IMR-90 (cell line): ENCODE data around the gene GATA2. TPM values are rescaled to one million over a fixed set of nuclear protein-coding genes. Genes with fewer than 3 reads are reported as not detected.

ENCODE experiments used
- ATAC-seq: fragments of 200-7000 bp; cut with Tn5 transposase; 2 replicates; pipeline ENCODE4 v1.9.1; 2020; ENCODE audit warnings: low read depth, mild to moderate bottlenecking, moderate library complexity
- BruUV-seq: library from RNA; stranded (reverse); fragments of 400-500 nt; replicated peaks from 2 replicates; lab custom pipeline; 2021; lab: Mats Ljungman, UMichigan
- CTCF ChIA-PET: fragments of 300-600 bp; formaldehyde crosslinking; extraction: SDS; loops from one replicate; lab custom pipeline; 2021; ENCODE audit warnings: antibody characterized with exemption; lab: Yijun Ruan, JAX
- POLR2A ChIA-PET: fragments of 300-600 bp; sonication (Branson Sonifier 250); formaldehyde crosslinking; loops from one replicate; lab custom pipeline; 2022; ENCODE audit warnings: antibody characterized with exemption; ENCODE audit not compliant: unreplicated experiment; lab: Charles Lee
- DNase-seq: peaks from one replicate; pipeline ENCODE4 v3.0.0; 2013
- H2AFZ ChIP-seq: replicated peaks from 2 replicates; pipeline ENCODE3; 2013; ENCODE audit warnings: low read length, mild to moderate bottlenecking; ENCODE audit not compliant: poor library complexity
- H2AK5ac ChIP-seq: 2 replicates; pipeline ENCODE4 v1.6.1; 2013; ENCODE audit warnings: low read depth, low read length, inconsistent platforms
- H2AK9ac ChIP-seq: replicated peaks from 2 replicates; pipeline ENCODE3; 2013; ENCODE audit warnings: mild to moderate bottlenecking, low read depth, low read length, moderate library complexity; ENCODE audit not compliant: poor library complexity
- H2BK120ac ChIP-seq: 2 replicates; pipeline ENCODE4 v1.6.1; 2013; ENCODE audit warnings: low read depth, low read length, inconsistent platforms
- H2BK15ac ChIP-seq: 3 replicates; pipeline ENCODE4 v1.6.1; 2013; ENCODE audit warnings: low read depth, low read length, inconsistent platforms
- H2BK20ac ChIP-seq: 2 replicates; pipeline ENCODE4 v1.6.1; 2013; ENCODE audit warnings: low read depth, mild to moderate bottlenecking, inconsistent platforms, low read length, moderate library complexity
- H2BK5ac ChIP-seq: 2 replicates; pipeline ENCODE4 v1.6.1; 2013; ENCODE audit warnings: mild to moderate bottlenecking, low read depth, low read length, inconsistent platforms; ENCODE audit not compliant: poor library complexity, severe bottlenecking
- H3K14ac ChIP-seq: replicated peaks from 2 replicates; pipeline ENCODE4 v1.6.1; 2013; ENCODE audit warnings: low read depth, low read length, inconsistent platforms
- H3K18ac ChIP-seq: 2 replicates; pipeline ENCODE4 v1.6.1; 2013; ENCODE audit warnings: low read depth, low read length, control low read depth
- H3K23ac ChIP-seq: 2 replicates; pipeline ENCODE4 v1.6.1; 2013; ENCODE audit warnings: low read depth, low read length, inconsistent platforms
- H3K27ac ChIP-seq: 2 replicates; pipeline ENCODE4 v1.5.1; 2013; ENCODE audit warnings: mild to moderate bottlenecking, control low read depth, low read length; ENCODE audit not compliant: insufficient read depth
- H3K27me3 ChIP-seq: 2 replicates; pipeline ENCODE4 v1.6.1; 2013; ENCODE audit warnings: low read length; ENCODE audit not compliant: control insufficient read depth, insufficient read depth
- H3K36me3 ChIP-seq: 2 replicates; pipeline ENCODE4 v1.6.1; 2013; ENCODE audit warnings: low read length, mixed read lengths; ENCODE audit not compliant: control insufficient read depth, insufficient read depth
- H3K4ac ChIP-seq: 2 replicates; pipeline ENCODE4 v1.6.1; 2013; ENCODE audit warnings: low read depth, low read length, inconsistent platforms
- H3K4me1 ChIP-seq: 2 replicates; pipeline ENCODE4 v1.6.1; 2013; ENCODE audit warnings: low read length, mixed read lengths; ENCODE audit not compliant: control insufficient read depth, insufficient read depth
- H3K4me2 ChIP-seq: 2 replicates; pipeline ENCODE4 v1.6.1; 2013; ENCODE audit warnings: low read depth, mild to moderate bottlenecking, control low read depth, low read length, moderate library complexity
- H3K4me3 ChIP-seq: 2 replicates; pipeline ENCODE4 v1.5.1; 2013; ENCODE audit warnings: low read depth, mild to moderate bottlenecking, control low read depth, low read length, moderate library complexity; ENCODE audit not compliant: insufficient read depth
- H3K56ac ChIP-seq: 2 replicates; pipeline ENCODE4 v1.6.1; 2013; ENCODE audit warnings: low read length, inconsistent platforms; ENCODE audit not compliant: insufficient read depth; ENCODE audit errors: extremely low read depth
- H3K79me1 ChIP-seq, 2 experiments: 2 replicates each; pipeline ENCODE4 v1.6.1; 2013; ENCODE audit warnings: low read length in 2 of 2, inconsistent platforms in 1 of 2, low read depth in 1 of 2
- H3K9ac ChIP-seq: 2 replicates; pipeline ENCODE4 v1.6.1; 2013; ENCODE audit warnings: low read depth, low read length, control low read depth
- H3K9me1 ChIP-seq: 2 replicates; pipeline ENCODE4 v1.6.1; 2013; ENCODE audit warnings: low read length, inconsistent platforms; ENCODE audit not compliant: insufficient read depth
- H3K9me3 ChIP-seq: 2 replicates; pipeline ENCODE4 v1.6.1; 2013; ENCODE audit warnings: low read length; ENCODE audit not compliant: control insufficient read depth, insufficient read depth
- H4K20me1 ChIP-seq: 2 replicates; pipeline ENCODE4 v1.6.1; 2013; ENCODE audit warnings: low read length, inconsistent platforms; ENCODE audit not compliant: insufficient read depth
- H4K5ac ChIP-seq: 2 replicates; pipeline ENCODE4 v1.6.1; 2013; ENCODE audit warnings: mild to moderate bottlenecking, low read depth, low read length, control low read depth
- H4K8ac ChIP-seq, 2 experiments: 2 replicates each; pipeline ENCODE4 v1.6.1; 2013; ENCODE audit warnings: low read depth in 2 of 2, low read length in 2 of 2, control low read depth in 1 of 2, inconsistent platforms in 1 of 2
- H4K91ac ChIP-seq: 2 replicates; pipeline ENCODE4 v1.6.1; 2013; ENCODE audit warnings: low read depth, low read length, inconsistent platforms; ENCODE audit not compliant: insufficient read depth
- BHLHE40 ChIP-seq: fragments of 150-350 bp; IDR thresholded peaks from 2 replicates; pipeline ENCODE4 v1.6.1; 2016; ENCODE audit warnings: mild to moderate bottlenecking, low read depth, low read length
- CHD1 ChIP-seq: IDR thresholded peaks from 2 replicates; pipeline ENCODE4 v1.6.1; 2012; ENCODE audit warnings: low read depth, low read length, improper control_type of control experiment
- POLR2A ChIP-seq: IDR thresholded peaks from 2 replicates; pipeline ENCODE4 v1.6.1; 2012; ENCODE audit warnings: mild to moderate bottlenecking, low read depth, low read length
- RCOR1 ChIP-seq: IDR thresholded peaks from 2 replicates; pipeline ENCODE4 v1.6.1; 2012; ENCODE audit warnings: mild to moderate bottlenecking, low read length, improper control_type of control experiment; ENCODE audit not compliant: insufficient replicate concordance
- WGBS, 2 experiments: methylation state at CpG; one replicate each; pipeline versions ENCODE4 v1.1.5 to v1.1.7; 2013; ENCODE audit warnings: missing lambda C conversion rate in 2 of 2; ENCODE audit not compliant: insufficient read length in 1 of 2; ENCODE audit errors: extremely low coverage in 2 of 2; 5-methylcytosine and 5-hydroxymethylcytosine counted together
- dilution Hi-C: fragments of 300-500 bp; cut with HindIII; formaldehyde crosslinking; loops from one replicate; pipeline ENCODE4 v1.14.3; 2018; ENCODE audit warnings: low sequenced_read_pairs; ENCODE audit not compliant: unreplicated experiment
- in situ Hi-C: fragments of 300-500 bp; cut with MboI; formaldehyde crosslinking; loops from 3 replicates; pipeline ENCODE4 v1.14.3; 2019; ENCODE audit warnings: low sequenced_read_pairs, inconsistent platforms, mixed read lengths
- intact Hi-C: fragments of 100-400 bp; cut with micrococcal nuclease; formaldehyde crosslinking; loops from 2 replicates; pipeline ENCODE4 v1.10.0; 2022
- polyA plus RNA-seq, 3 experiments: library from polyadenylated mRNA; depleted of rRNA; stranded (reverse); fragments of >200 nt; gene quantifications; 2 replicates each; pipeline ENCODE4 v1.2.3, GENCODE V29; 2012; ENCODE audit warnings: low replicate concordance in 1 of 3
- total RNA-seq: library from RNA; depleted of rRNA; stranded (reverse); fragments of >200 nt; gene quantifications from 2 replicates; pipeline ENCODE4 v1.2.3, GENCODE V29; 2012
- TF ChIP-seq, protein P1 (sequence below): conservative IDR thresholded peaks from 2 replicates; pipeline ENCODE4 v1.5.1; 2012; ENCODE audit warnings: mild to moderate bottlenecking, low read depth, low read length, improper control_type of control experiment
- TF ChIP-seq, protein P2 (sequence below): fragments of 150-350 bp; IDR thresholded peaks from 2 replicates; pipeline ENCODE4 v1.6.1; 2016; ENCODE audit warnings: low read depth, mild to moderate bottlenecking, low read length, moderate library complexity, borderline replicate concordance

The GATA2 gene
- total and polyA plus RNA-seq, 2 of the 4 experiments (the other 2 are of a cell fraction) = 2.2 to 13.5 TPM

DNA sequence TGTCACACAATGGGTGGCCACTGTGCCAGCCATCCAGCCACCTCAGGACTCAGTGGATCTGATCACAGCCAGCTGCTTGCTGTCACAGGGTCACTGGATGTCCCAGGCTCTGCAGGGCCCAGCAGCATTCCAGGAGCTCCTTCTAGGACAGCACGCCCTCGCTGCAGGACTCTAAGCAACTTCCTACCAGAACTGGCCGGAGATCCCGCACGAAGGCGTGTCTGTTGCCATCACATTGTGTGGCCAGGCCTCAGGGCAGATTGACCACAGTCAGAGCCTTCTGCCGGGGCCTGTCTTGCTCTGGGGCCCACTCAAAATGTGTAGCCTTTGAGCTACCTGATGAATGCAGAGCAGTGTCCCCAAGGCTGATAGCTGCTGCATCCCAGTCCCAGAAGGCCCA is 50.9 kb downstream of the GATA2 start:
- Histone ChIP-seq H4K20me1 (no peaks in the 10 kb centered on the region), H2BK5ac (no peak overlapping the region), H3K23ac (no peak overlapping the region), H2AFZ (no peak overlapping the region), H2BK120ac (no peak overlapping the region), H4K8ac (no peak overlapping the region), H3K18ac (no peak overlapping the region), H4K91ac (no peak overlapping the region), H3K9me3 (no peaks in the 10 kb centered on the region), H3K9ac (no peak overlapping the region), H2AK5ac (no peak overlapping the region), H3K27me3 (peaks cover 53% of the 10 kb centered on the region), H3K9me1 (no peaks in the 10 kb centered on the region), H3K4ac (no peak overlapping the region), H3K4me2 (no peak overlapping the region), H2BK15ac (no peak overlapping the region), H3K79me1 (no peaks in the 10 kb centered on the region), H3K36me3 (no peaks in the 10 kb centered on the region), H2AK9ac (no peak overlapping the region), H3K14ac (no peak overlapping the region), H4K5ac (no peak overlapping the region), H3K4me3 (no peak overlapping the region), H3K56ac (no peak overlapping the region), H2BK20ac (no peak overlapping the region), H3K4me1 (no peaks in the 10 kb centered on the region), H3K27ac (no peak overlapping the region)
- no peak for ATAC-seq
- TF ChIP-seq RCOR1 (no peak), BHLHE40 (no peak), POLR2A (no peak), CHD1 (no peak)
- TF ChIP-seq, protein P1, sequence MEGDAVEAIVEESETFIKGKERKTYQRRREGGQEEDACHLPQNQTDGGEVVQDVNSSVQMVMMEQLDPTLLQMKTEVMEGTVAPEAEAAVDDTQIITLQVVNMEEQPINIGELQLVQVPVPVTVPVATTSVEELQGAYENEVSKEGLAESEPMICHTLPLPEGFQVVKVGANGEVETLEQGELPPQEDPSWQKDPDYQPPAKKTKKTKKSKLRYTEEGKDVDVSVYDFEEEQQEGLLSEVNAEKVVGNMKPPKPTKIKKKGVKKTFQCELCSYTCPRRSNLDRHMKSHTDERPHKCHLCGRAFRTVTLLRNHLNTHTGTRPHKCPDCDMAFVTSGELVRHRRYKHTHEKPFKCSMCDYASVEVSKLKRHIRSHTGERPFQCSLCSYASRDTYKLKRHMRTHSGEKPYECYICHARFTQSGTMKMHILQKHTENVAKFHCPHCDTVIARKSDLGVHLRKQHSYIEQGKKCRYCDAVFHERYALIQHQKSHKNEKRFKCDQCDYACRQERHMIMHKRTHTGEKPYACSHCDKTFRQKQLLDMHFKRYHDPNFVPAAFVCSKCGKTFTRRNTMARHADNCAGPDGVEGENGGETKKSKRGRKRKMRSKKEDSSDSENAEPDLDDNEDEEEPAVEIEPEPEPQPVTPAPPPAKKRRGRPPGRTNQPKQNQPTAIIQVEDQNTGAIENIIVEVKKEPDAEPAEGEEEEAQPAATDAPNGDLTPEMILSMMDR = no peak
- TF ChIP-seq, protein P2, sequence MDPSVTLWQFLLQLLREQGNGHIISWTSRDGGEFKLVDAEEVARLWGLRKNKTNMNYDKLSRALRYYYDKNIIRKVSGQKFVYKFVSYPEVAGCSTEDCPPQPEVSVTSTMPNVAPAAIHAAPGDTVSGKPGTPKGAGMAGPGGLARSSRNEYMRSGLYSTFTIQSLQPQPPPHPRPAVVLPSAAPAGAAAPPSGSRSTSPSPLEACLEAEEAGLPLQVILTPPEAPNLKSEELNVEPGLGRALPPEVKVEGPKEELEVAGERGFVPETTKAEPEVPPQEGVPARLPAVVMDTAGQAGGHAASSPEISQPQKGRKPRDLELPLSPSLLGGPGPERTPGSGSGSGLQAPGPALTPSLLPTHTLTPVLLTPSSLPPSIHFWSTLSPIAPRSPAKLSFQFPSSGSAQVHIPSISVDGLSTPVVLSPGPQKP = no peak
- DNase-seq = no peak
- in situ Hi-C loops = no loop called here
- WGBS, 2 experiments = 43% methylated on average over 1 of the region's 7 CpGs; no CpG with 5 or more reads in 1 of the 2 experiments
- ChIA-PET CTCF (no interaction called here), POLR2A (no interaction called here)
- intact Hi-C loops = no loop called here
- dilution Hi-C loops = no loop called here
- no TSS peak for BruUV-seq
